Colonic mucosa (tissue), 4 donors: ENCODE results near the gene ERBIN. TPM values are rescaled to one million over a fixed set of nuclear protein-coding genes. Genes with fewer than 3 reads are reported as not detected.

Experiments used
- DNase-seq: peaks from one replicate; pipeline ENCODE4 v3.0.0-alpha.2; 2020
- H3K27ac ChIP-seq: fragments of 200-600 bp; one replicate; pipeline ENCODE4 v1.8.0; 2021
- H3K27me3 ChIP-seq: fragments of 200-600 bp; one replicate; pipeline ENCODE4 v1.8.0; 2021
- H3K36me3 ChIP-seq: fragments of 200-600 bp; one replicate; pipeline ENCODE4 v1.8.0; 2021
- H3K4me1 ChIP-seq: fragments of 200-600 bp; one replicate; pipeline ENCODE4 v1.8.0; 2021; ENCODE audit warnings: mild to moderate bottlenecking
- H3K4me3 ChIP-seq: fragments of 200-600 bp; one replicate; pipeline ENCODE4 v1.8.0; 2021
- H3K9ac ChIP-seq, 2 donors: one replicate each; pipeline ENCODE4 v1.7.0; 2013; ENCODE audit warnings: control low read depth in 2 of 2, low read depth in 2 of 2, low read length in 2 of 2
- H3K9me3 ChIP-seq: fragments of 200-600 bp; one replicate; pipeline ENCODE4 v1.8.0; 2021
- CTCF ChIP-seq: fragments of 200-600 bp; IDR thresholded peaks from one replicate; pipeline ENCODE4 v1.8.0; 2022; ENCODE audit warnings: antibody characterized with exemption, mild to moderate bottlenecking
- intact Hi-C: fragments of 100-400 bp; cut with DNase I; formaldehyde crosslinking; loops from one replicate; pipeline ENCODE4 v1.14.1; 2022
- total RNA-seq, 2 donors: library from RNA; stranded (reverse); fragmentation: NEBNext Ultra II Directional in 1 of 2; extraction: Animal tissue kit (Norgen Biotek cat#: 25700) in 1 of 2; gene quantifications; one replicate each; pipeline ENCODE4 v1.2.1, GENCODE V29; 2021
- donor health status: healthy.
- donor health status: DM: no; HTN: no; CAD: no.
- donor health status: DM: no; HTN: no; CAD: no.

ERBIN gene
- total RNA-seq, 2 donors from 2014 or later = 69.3 to 110 TPM

GRCh38 chr5:65919773-65920172, 6.6 kb upstream of the ERBIN start:
- intact Hi-C loops = loop anchor here (10.0 kb wide), 2 partner anchors 95 to 105 kb away; no protein-coding TSS in a partner anchor
- Histone ChIP-seq H3K9me3 (no peaks in the 10 kb centered on the region), H3K27me3 (no peaks in the 10 kb centered on the region), H3K4me1 (peaks cover 6% of the 10 kb centered on the region), H3K9ac (no peak overlapping the region), H3K27ac (no peak overlapping the region), H3K4me3 (no peak overlapping the region), H3K36me3 (no peaks in the 10 kb centered on the region)
- no peak for TF ChIP-seq CTCF
- no peak for DNase-seq

GRCh38 chr5:65923339-65923738, 3.0 kb upstream of the ERBIN start:
- DNase-seq = no peak
- peaks cover 3% of the 10 kb centered on the region for H3K4me1 ChIP-seq
- no peak for TF ChIP-seq CTCF
- intact Hi-C loops = loop anchor here (10.0 kb wide), 2 partner anchors 91 to 109 kb away; no protein-coding TSS in a partner anchor
- H3K27ac ChIP-seq = no peak overlapping the region
- no peak overlapping the region for H3K4me3 ChIP-seq
- H3K36me3 ChIP-seq = no peaks in the 10 kb centered on the region
- no peaks in the 10 kb centered on the region for H3K27me3 ChIP-seq
- no peak overlapping the region for H3K9ac ChIP-seq
- no peaks in the 10 kb centered on the region for H3K9me3 ChIP-seq

- TF ChIP-seq CTCF = no peak
- Histone ChIP-seq H3K4me3 (peak overlapping the region; percentile 74), H3K36me3 (no peaks in the 10 kb centered on the region), H3K4me1 (peaks cover 3% of the 10 kb centered on the region), H3K9ac (peak overlapping the region; percentile 73 to 86), H3K27me3 (no peaks in the 10 kb centered on the region), H3K9me3 (no peaks in the 10 kb centered on the region), H3K27ac (peak overlapping the region; percentile 100)
- DNase-seq = no peak
- intact Hi-C loops = loop anchor here (10.0 kb wide), 2 partner anchors 90 to 110 kb away; no protein-coding TSS in a partner anchor
Measured at GRCh38 chr5:65924366-65925043, 1.9 kb upstream of the ERBIN start.

- peaks cover 3% of the 10 kb centered on the region for H3K4me1 ChIP-seq
- no peaks in the 10 kb centered on the region for H3K9me3 ChIP-seq
- peak; percentile 76 for DNase-seq
- peak overlapping the region; percentile 73 to 86 for H3K9ac ChIP-seq
- TF ChIP-seq CTCF = no peak
- intact Hi-C loops = loop anchor here (10.0 kb wide), 2 partner anchors 90 to 110 kb away; no protein-coding TSS in a partner anchor
- H3K4me3 ChIP-seq = peak overlapping the region; percentile 74
- H3K36me3 ChIP-seq = no peaks in the 10 kb centered on the region
- peak overlapping the region; percentile 100 for H3K27ac ChIP-seq
- H3K27me3 ChIP-seq = no peaks in the 10 kb centered on the region
Measured at GRCh38 chr5:65925044-65925600, 1.3 kb upstream of the ERBIN start.

GRCh38 chr5:65925601-65926275, 637 bp upstream of the ERBIN start:
- peak overlapping the region; percentile 88 to 100 for H3K9ac ChIP-seq
- peak overlapping the region; percentile 100 for H3K27ac ChIP-seq
- DNase-seq = peak; percentile 78
- H3K9me3 ChIP-seq = no peaks in the 10 kb centered on the region
- H3K4me3 ChIP-seq = peak overlapping the region; percentile 74
- TF ChIP-seq CTCF = no peak
- intact Hi-C loops = loop anchor here (10.0 kb wide), 2 partner anchors 89 to 111 kb away; no protein-coding TSS in a partner anchor
- no peaks in the 10 kb centered on the region for H3K27me3 ChIP-seq
- H3K4me1 ChIP-seq = peaks cover 3% of the 10 kb centered on the region
- H3K36me3 ChIP-seq = no peaks in the 10 kb centered on the region
